GM04504 (cell line): ENCODE measurements around the gene TDRD7.

ENCODE experiments used
- DNase-seq: peaks from one replicate; pipeline ENCODE4 v3.0.0-alpha.2; 2012; ENCODE audit warnings: low read depth

Gene TDRD7

GRCh38 chr9:97387936-97388684, 23.8 kb upstream of the TDRD7 start:
- no peak for DNase-seq

DNA sequence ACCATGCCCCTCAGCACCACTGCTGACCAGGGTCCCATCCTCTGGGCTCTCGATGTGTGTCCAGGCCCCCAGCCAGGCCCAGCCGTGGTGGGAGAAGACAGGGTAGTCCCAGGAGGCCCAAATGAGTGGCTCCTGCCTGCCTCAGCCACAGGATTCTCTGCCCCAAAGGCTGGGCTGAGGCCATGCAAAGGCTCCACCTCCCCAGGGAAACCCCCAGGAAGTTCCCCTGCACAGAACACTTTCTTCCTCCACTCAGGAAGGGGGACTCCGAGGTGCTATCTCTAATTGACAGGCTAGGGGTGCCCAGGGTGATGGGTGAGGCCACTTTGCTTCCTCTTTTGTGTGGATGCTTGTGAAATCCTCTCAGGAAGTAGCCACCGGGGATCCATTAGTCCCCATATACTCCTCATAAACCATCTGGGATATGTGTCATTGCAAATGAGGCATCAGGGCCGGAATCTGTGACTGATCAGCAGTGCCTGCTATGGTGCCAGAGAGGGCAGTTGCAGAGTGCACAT, 23.1 kb upstream of the TDRD7 start:
- DNase-seq, result no peak

GRCh38 chr9:97389249-97389648, 22.6 kb upstream of the TDRD7 start:
- DNase-seq, result no peak

DNA sequence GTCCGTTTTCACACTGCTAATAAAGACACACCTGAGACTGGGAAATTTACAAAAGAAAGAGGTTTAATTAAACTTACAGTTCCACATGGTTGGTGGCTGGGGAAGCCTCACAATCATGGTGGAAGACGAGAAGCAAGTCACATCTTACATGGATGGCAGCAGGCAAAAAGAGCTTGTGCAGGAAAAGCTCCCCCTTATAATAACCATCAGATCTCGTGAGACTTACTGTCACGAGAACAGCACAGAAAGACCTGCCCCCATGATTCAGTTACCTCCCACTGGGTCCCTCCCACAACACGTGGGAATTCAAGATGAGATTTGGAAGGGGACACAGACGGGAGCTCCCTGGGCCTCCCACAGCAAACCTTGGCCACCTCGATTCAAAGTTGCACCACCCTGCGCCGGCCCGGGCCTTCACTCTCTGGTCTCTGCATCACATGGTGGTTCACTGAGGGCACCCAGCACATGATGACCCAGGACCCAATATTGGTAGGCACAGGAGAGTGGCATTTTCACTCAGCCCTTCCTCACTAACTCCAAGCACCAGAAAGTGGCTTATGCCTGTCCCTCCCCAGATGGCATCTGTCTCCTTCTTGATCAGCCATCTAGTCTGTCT, 21.0 kb upstream of the TDRD7 start:
- DNase-seq, result no peak

DNA sequence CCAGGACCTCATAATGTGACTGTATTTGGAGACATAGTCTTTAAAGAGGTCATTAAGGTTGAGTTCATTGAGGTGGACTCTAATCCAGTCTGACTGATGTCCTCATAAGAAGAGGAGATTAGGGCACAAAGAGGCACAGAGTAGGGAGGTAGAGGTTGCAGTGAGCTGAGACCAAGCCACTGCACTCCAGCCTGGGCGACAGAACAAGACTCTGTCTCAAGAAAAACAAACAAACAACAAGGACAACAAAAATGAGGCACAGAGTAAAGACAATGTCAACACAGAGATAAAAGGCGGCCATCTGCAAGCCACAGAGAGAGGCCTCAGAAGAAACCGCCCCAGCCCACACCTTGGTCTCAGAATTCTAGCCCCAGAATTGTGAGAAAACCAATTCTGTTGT, 17.0 kb upstream of the TDRD7 start:
- DNase-seq, result no peak

GRCh38 chr9:97395745-97396144, 16.2 kb upstream of the TDRD7 start:
- no peak for DNase-seq

- no peak for DNase-seq
These were observed 15.6 kb upstream of the TDRD7 start for GRCh38 chr9:97396256-97396655.

GRCh38 chr9:97397220-97397619, 14.7 kb upstream of the TDRD7 start:
- no peak for DNase-seq

GRCh38 chr9:97398999-97399758, 12.7 kb upstream of the TDRD7 start:
- peak; percentile 51 for DNase-seq

- no peak for DNase-seq
These were observed 8.1 kb upstream of the TDRD7 start for GRCh38 chr9:97403746-97404316.

GRCh38 chr9:97405551-97405950, 6.3 kb upstream of the TDRD7 start:
- no peak for DNase-seq

- DNase-seq, result no peak
These were observed 5.2 kb upstream of the TDRD7 start for GRCh38 chr9:97406620-97407177.

DNA sequence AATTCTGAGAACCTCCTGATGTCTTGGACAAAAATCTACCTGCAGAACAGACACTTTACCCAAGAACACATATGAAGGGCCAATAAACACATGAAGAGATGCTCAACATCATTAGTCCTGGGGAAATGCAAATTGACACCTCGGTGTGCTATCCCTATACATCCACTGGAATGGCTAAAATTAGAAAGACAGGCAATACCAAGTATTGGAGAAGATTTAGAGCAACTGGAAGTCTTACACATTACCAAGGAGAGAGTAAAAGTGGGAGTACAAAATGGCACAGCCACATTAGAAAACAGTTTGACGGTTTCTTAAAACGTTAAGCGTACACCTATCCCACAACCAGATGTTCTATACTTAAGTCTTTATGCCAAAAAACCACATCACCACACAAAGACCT, 3.3 kb upstream of the TDRD7 start:
- no peak for DNase-seq

DNA sequence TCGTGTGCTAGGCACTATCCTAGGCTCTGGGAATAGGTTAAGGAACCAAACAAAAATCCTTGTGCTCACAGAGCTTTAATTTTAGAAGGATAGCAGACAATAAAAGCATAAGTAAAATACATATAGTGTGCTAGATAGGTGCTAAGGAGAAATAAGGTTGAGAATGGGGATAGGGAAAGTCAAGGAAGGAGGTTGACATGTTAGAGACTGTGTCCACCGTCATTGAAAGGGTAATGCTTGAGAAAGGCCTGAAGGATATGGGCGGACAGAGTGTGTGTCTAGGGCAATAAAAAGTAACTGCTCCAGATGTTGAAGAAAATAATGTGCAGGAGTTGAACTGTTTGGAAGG, 482 bp upstream of the TDRD7 start:
- no peak for DNase-seq

- DNase-seq, result no peak
These were observed 910 bp downstream of the TDRD7 start for GRCh38 chr9:97412626-97413385.

DNA sequence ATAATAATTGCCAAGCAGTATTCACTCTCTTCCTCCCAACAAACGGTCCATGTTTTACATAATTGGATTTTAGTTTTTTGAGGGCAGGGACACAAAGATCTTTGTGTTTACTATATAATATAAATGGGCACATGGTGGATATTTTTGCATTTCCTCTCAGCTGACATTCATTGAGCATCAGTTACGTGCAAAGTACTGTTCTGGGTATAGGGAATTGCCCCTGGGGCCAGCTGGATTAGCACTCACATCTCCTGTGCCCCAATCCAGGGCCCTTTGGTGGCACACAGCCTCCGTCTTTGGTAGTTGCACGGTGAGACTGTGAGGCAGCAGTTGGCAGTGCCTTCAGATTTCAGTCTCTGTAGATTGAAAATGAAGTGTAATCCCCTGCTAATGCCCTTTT, 1.6 kb downstream of the TDRD7 start:
- no peak for DNase-seq

- no peak for DNase-seq
These were observed 3.2 kb downstream of the TDRD7 start for GRCh38 chr9:97415146-97415545.

DNA sequence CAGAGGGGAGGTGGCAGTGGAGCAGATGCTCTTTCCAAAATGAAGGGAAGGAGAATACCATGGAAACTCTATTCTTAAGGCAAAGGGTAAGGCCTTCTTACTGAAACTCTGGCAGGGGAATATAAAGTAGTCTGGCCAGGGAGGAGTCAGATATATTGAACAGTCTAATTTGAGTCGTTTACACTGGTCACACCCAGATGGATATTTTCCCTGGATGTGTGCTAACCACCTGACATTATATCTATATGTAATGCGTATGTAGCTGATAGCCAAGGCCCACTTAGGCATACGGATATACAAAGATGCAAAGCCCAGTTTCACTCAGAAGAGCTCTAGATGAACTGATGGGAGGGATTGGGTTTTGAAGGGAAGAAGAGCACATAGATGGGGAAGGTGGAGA, 7.0 kb downstream of the TDRD7 start:
- no peak for DNase-seq

DNA sequence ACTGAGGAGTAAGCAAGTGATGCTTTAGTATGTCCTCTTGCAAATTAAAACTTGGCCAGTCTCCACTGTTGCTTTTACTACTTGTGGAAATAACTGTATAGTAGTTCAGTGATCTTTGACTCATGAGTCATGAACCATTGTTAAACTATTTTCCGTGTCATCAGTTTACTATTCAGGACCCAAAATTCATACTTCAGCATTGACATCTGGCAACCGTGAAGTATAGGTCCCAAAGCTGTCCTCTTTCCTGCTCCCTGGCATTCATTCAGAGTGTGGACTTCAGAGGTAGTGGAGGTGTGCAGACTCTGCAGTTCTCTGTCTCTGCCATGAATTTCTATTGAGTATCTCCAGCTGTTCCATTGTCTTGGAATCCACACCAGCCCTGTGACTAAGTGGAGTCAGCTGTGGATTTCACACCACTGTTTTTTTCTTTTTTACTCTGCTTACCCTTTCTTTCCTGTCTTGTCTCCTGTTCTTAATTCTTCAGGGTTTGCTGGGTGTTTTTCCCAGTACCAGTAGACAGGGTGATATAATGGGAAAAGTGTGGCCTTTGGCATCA, 7.5 kb downstream of the TDRD7 start:
- peak; percentile 60 for DNase-seq

- DNase-seq, result no peak
These were observed 13.6 kb downstream of the TDRD7 start for GRCh38 chr9:97425336-97425972.

DNA sequence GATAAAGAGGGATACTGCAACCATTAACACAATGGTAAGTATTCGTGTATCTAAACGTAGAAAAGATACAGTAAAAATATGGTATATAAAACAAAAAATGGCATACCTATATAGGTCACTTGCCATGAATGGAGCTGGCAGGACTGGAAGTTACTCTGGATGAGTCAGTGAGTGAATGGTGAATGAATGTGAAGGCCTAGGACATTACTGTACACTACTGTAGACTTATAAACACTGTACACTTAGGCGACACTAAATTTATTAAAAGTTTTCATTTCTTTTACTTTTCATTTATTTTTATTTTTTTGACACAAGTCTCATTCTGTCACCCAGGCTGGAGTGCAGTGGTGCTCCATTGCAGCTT, 14.1 kb downstream of the TDRD7 start:
- DNase-seq, result no peak
